ENCODE data around the gene F11. TPM values are rescaled to one million over a fixed set of nuclear protein-coding genes. Genes with fewer than 3 reads are reported as not detected.
"Not testable (repeated sequence)": the region's sequence is repeated elsewhere in the genome, so short reads cannot be mapped to it uniquely, and the experiment has no call there.

F11 gene
- total and polyA plus RNA-seq, 2 donors (not counting 3 experiments of a cell fraction or from before 2014, with no cell fraction given): not detected

DNA sequence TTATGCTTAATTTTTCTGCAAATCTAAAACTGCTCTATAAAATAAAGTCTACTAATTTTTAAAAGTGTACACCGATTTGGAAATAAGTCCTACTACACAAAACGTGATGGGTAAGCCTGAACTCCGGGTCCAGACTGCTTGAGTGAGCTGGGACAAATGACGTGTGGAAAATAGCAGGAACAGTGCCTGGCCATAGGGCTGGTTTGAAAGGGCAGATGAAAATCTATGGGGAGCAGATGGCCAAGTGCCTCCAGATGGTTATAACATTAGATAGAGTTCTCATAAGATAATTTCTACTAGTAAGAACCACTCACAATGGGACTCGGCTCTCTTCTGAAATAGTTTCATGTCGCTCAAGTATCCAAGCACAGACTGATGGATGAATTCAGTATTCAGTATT, 52.5 kb downstream of the F11 start:
- POLR2A ChIA-PET: no interaction called here

DNA sequence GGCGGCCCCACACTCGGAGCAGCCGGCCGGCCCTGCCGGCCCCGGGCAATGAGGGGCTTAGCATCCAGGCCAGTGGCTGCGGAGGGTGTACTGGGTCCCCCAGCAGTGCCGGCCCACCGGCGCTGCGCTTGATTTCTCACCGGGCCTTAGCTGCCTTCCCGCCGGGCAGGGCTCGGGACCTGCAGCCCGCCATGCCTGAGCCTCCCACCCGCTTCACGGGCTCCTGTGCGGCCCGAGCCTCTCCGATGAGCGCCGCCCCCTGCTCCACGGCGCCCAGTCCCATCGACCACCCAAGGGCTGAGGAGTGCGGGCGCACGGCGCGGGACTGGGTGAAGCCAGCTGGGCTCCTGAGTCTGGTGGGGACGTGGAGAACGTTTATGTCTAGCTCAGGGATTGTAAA, 58.7 kb downstream of the F11 start:
- dilution Hi-C loops (cut with MboI; ENCODE audit: extremely low pct_ligation_motif_present, low sequenced_read_pairs); FAIRE-seq; H3K27me3 ChIP-seq (ENCODE audit: control insufficient read depth in 2 of 2, insufficient read depth in 2 of 2, low read length in 2 of 2); POLR2A ChIA-PET; H3K4me1 ChIP-seq (ENCODE audit: control insufficient read depth, extremely low read depth, insufficient read depth, low read length); intact Hi-C loops (cut with micrococcal nuclease); H3K27ac ChIP-seq (ENCODE audit: insufficient read depth, low read depth, low read length); H2AFZ ChIP-seq (ENCODE audit: low read depth, low read length); DNase-seq (ENCODE audit: low read depth, low spot score); H4K20me1 ChIP-seq (replicated peaks; ENCODE audit: control insufficient read depth, extremely low read depth, insufficient read depth, low read length); H3K4me3 ChIP-seq (replicated peaks in 1 of 3; ENCODE audit: insufficient read depth in 1 of 3, low read depth in 1 of 3, low read length in 3 of 3); H3K4me2 ChIP-seq (ENCODE audit: insufficient read depth, low read length); CTCF ChIA-PET; H3K79me2 ChIP-seq (ENCODE audit: control insufficient read depth, insufficient read depth, low read length); BruUV-seq (replicated peaks); H3K9me3 ChIP-seq (replicated peaks; ENCODE audit: control insufficient read depth, insufficient read depth, low read length); H3K36me3 ChIP-seq (ENCODE audit: control insufficient read depth in 2 of 2, extremely low read depth in 1 of 2, insufficient read depth in 2 of 2, low read length in 2 of 2); H3K9ac ChIP-seq (replicated peaks; ENCODE audit: extremely low read depth, insufficient read depth, low read length); H3K9me1 ChIP-seq (replicated peaks; ENCODE audit: control insufficient read depth, extremely low read depth, insufficient read depth, low read length): not testable (repeated sequence)

More for the DNA sequence above, 52.5 kb downstream of the F11 start:
- no peaks in the 10 kb centered on the region for H3K9me3 ChIP-seq (replicated peaks; ENCODE audit: control insufficient read depth, insufficient read depth, low read length)
- no peaks in the 10 kb centered on the region for H3K4me1 ChIP-seq (ENCODE audit: control insufficient read depth, extremely low read depth, insufficient read depth, low read length)
- no peak overlapping the region for H3K4me3 ChIP-seq (replicated peaks in 1 of 3; ENCODE audit: insufficient read depth in 1 of 3, low read depth in 1 of 3, low read length in 3 of 3)
- no peaks in the 10 kb centered on the region for H3K9me1 ChIP-seq (replicated peaks; ENCODE audit: control insufficient read depth, extremely low read depth, insufficient read depth, low read length)
- no TSS peak for BruUV-seq (replicated peaks)
- no peak for TF ChIP-seq MYC (IDR thresholded peaks at IDR 0.05; ENCODE audit: low read depth, low read length)
- TF ChIP-seq FOS (IDR thresholded peaks at IDR 0.05; ENCODE audit: borderline replicate concordance, insufficient read depth, low read length): no peak
- no peak for TF ChIP-seq GATA2 (IDR thresholded peaks at IDR 0.05; ENCODE audit: insufficient read depth, insufficient read length, low read depth, low read length)
- TF ChIP-seq JUN (IDR thresholded peaks at IDR 0.05; ENCODE audit: borderline replicate concordance, insufficient read depth, insufficient read length, low read depth): no peak
- TF ChIP-seq, protein P1, sequence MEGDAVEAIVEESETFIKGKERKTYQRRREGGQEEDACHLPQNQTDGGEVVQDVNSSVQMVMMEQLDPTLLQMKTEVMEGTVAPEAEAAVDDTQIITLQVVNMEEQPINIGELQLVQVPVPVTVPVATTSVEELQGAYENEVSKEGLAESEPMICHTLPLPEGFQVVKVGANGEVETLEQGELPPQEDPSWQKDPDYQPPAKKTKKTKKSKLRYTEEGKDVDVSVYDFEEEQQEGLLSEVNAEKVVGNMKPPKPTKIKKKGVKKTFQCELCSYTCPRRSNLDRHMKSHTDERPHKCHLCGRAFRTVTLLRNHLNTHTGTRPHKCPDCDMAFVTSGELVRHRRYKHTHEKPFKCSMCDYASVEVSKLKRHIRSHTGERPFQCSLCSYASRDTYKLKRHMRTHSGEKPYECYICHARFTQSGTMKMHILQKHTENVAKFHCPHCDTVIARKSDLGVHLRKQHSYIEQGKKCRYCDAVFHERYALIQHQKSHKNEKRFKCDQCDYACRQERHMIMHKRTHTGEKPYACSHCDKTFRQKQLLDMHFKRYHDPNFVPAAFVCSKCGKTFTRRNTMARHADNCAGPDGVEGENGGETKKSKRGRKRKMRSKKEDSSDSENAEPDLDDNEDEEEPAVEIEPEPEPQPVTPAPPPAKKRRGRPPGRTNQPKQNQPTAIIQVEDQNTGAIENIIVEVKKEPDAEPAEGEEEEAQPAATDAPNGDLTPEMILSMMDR (IDR thresholded peaks at IDR 0.05; ENCODE audit: extremely low read depth in 1 of 2, insufficient read depth in 1 of 2, low read depth in 1 of 2, low read length in 2 of 2): no peak
- TF ChIP-seq, protein P2, sequence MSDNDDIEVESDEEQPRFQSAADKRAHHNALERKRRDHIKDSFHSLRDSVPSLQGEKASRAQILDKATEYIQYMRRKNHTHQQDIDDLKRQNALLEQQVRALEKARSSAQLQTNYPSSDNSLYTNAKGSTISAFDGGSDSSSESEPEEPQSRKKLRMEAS (IDR thresholded peaks at IDR 0.05; ENCODE audit: insufficient read depth, insufficient read length): no peak
- no peak for TF ChIP-seq POLR2AphosphoS5 (IDR thresholded peaks at IDR 0.05; ENCODE audit: insufficient read depth, low read depth, low read length)
- no peak for TF ChIP-seq POLR2A (IDR thresholded peaks at IDR 0.05; ENCODE audit: low read depth, low read length)
- no peak for TF ChIP-seq EZH2 (IDR thresholded peaks at IDR 0.05; ENCODE audit: borderline replicate concordance, low read depth, low read length, severe bottlenecking)
- H3K79me2 ChIP-seq (ENCODE audit: control insufficient read depth, insufficient read depth, low read length): no peaks in the 10 kb centered on the region
- intact Hi-C loops (cut with micrococcal nuclease): no loop called here
- H3K36me3 ChIP-seq (ENCODE audit: control insufficient read depth in 2 of 2, extremely low read depth in 1 of 2, insufficient read depth in 2 of 2, low read length in 2 of 2): no peaks in the 10 kb centered on the region
- no peak overlapping the region for H2AFZ ChIP-seq (ENCODE audit: low read depth, low read length)
- no peaks in the 10 kb centered on the region for H3K27me3 ChIP-seq (ENCODE audit: control insufficient read depth in 2 of 2, insufficient read depth in 2 of 2, low read length in 2 of 2)
- CTCF ChIA-PET: no interaction called here
- no peak overlapping the region for H3K27ac ChIP-seq (ENCODE audit: insufficient read depth, low read depth, low read length)
- H3K9ac ChIP-seq (replicated peaks; ENCODE audit: extremely low read depth, insufficient read depth, low read length): no peak overlapping the region
- no peaks in the 10 kb centered on the region for H4K20me1 ChIP-seq (replicated peaks; ENCODE audit: control insufficient read depth, extremely low read depth, insufficient read depth, low read length)
- FAIRE-seq: no peak
- dilution Hi-C loops (cut with MboI; ENCODE audit: extremely low pct_ligation_motif_present, low sequenced_read_pairs): no loop called here
- DNase-seq (ENCODE audit: low read depth, low spot score): no peak
- H3K4me2 ChIP-seq (ENCODE audit: insufficient read depth, low read length): no peak overlapping the region
